Astrocyte of the hippocampus (primary cell): ENCODE measurements around the gene FGGY.
"Not testable (repeated sequence)": the region's sequence is repeated elsewhere in the genome, so short reads cannot be mapped to it uniquely, and the experiment has no call there.

Source experiments
- DNase-seq: peaks from one replicate; pipeline ENCODE4 v3.0.0; 2011; ENCODE audit warnings: low read depth, low spot score

The FGGY gene

GRCh38 chr1:59635097-59635496 is 338.2 kb downstream of the FGGY start:
- no peak for DNase-seq

- peak; percentile 74 for DNase-seq
Measured at GRCh38 chr1:59638231-59638711, 341.4 kb downstream of the FGGY start.

- no peak for DNase-seq
Measured at GRCh38 chr1:59639266-59639665, 342.4 kb downstream of the FGGY start.

- DNase-seq, result no peak
Measured at GRCh38 chr1:59640851-59641250, 344.0 kb downstream of the FGGY start.

GRCh38 chr1:59641836-59642235 is 344.9 kb downstream of the FGGY start:
- peak; percentile 68 for DNase-seq

- DNase-seq, result no peak
Measured at GRCh38 chr1:59643526-59643925, 346.6 kb downstream of the FGGY start.

- DNase-seq, result no peak
Measured at GRCh38 chr1:59645893-59646292, 349.0 kb downstream of the FGGY start.

GRCh38 chr1:59653142-59653958 is 356.5 kb downstream of the FGGY start:
- DNase-seq, result not testable (repeated sequence)

- DNase-seq, result no peak
Measured at GRCh38 chr1:59653968-59654367, 357.1 kb downstream of the FGGY start.

- DNase-seq, result no peak
Measured at GRCh38 chr1:59657873-59658465, 361.1 kb downstream of the FGGY start.

GRCh38 chr1:59664166-59664565 is 367.3 kb downstream of the FGGY start:
- no peak for DNase-seq

- DNase-seq, result no peak
Measured at GRCh38 chr1:59666106-59666505, 369.2 kb downstream of the FGGY start.

GRCh38 chr1:59667020-59667419 is 370.1 kb downstream of the FGGY start:
- no peak for DNase-seq

- DNase-seq, result peak; percentile 87
Measured at GRCh38 chr1:59669752-59670312, 372.9 kb downstream of the FGGY start.

- DNase-seq, result peak; percentile 49
Measured at GRCh38 chr1:59670662-59671061, 373.8 kb downstream of the FGGY start.

GRCh38 chr1:59671066-59671952 is 374.4 kb downstream of the FGGY start:
- DNase-seq, result no peak

- no peak for DNase-seq
Measured at GRCh38 chr1:59671953-59672305, 375.0 kb downstream of the FGGY start.

- DNase-seq, result peak; percentile 67
Measured at GRCh38 chr1:59672851-59673572, 376.1 kb downstream of the FGGY start.

GRCh38 chr1:59673573-59674450 is 376.9 kb downstream of the FGGY start:
- no peak for DNase-seq

GRCh38 chr1:59674595-59674994 is 377.7 kb downstream of the FGGY start:
- DNase-seq, result no peak
